ENCODE measurements around the gene DSP. TPM values are rescaled to one million over a fixed set of nuclear protein-coding genes. Genes with fewer than 3 reads are reported as not detected.

DSP gene
- total RNA-seq, 1 experiment from 2014 or later, result 227 TPM

DNA sequence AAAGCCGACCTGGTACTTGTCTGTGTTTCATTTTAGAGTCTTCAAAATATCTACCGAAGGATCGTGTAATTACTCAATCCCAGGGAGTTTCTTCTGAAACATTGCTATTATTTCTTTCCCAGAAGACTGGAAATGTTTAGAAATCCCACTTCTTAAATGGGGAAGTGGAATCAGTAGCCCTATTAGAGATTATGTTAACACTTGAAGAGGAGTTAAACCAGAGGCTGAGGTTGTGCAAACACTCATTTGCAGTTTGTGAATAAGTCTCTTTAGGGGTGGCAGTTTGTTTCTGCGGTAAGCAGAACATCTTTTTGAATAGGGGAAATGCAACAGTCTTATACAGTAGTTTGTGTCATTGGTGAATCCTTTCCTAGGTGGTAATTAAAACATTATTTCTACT, 21.3 kb downstream of the DSP start:
- Mint-ChIP-seq H3K36me3 (ENCODE audit: insufficient read depth, unreplicated experiment) (no peaks in the 10 kb centered on the region), H3K9me3 (ENCODE audit: unreplicated experiment) (no peaks in the 10 kb centered on the region), H3K27me3 (ENCODE audit: insufficient read depth, unreplicated experiment) (no peaks in the 10 kb centered on the region), H3K4me1 (ENCODE audit: insufficient read depth, unreplicated experiment) (peaks cover 27% of the 10 kb centered on the region), H3K4me3 (ENCODE audit: unreplicated experiment) (no peak overlapping the region), H3K27ac (ENCODE audit: low read depth, unreplicated experiment) (peak overlapping the region; percentile 1)
- no TSS peak for BruUV-seq (replicated peaks)
- DNase-seq (ENCODE audit: unreplicated experiment), result no peak
- intact Hi-C loops (cut with micrococcal nuclease), result no loop called here
- ChIA-PET POLR2A (interaction anchor here (1.2 to 11.0 kb wide), 6 partner anchors 14 to 141 kb away, joined by 3 to 165 read pairs (median 4); no protein-coding TSS in a partner anchor), CTCF (interaction anchor here (0.6 to 0.7 kb wide), 3 partner anchors 32 to 868 kb away, joined by 3 read pairs; no protein-coding TSS in a partner anchor)
- TF ChIP-seq, protein P1, sequence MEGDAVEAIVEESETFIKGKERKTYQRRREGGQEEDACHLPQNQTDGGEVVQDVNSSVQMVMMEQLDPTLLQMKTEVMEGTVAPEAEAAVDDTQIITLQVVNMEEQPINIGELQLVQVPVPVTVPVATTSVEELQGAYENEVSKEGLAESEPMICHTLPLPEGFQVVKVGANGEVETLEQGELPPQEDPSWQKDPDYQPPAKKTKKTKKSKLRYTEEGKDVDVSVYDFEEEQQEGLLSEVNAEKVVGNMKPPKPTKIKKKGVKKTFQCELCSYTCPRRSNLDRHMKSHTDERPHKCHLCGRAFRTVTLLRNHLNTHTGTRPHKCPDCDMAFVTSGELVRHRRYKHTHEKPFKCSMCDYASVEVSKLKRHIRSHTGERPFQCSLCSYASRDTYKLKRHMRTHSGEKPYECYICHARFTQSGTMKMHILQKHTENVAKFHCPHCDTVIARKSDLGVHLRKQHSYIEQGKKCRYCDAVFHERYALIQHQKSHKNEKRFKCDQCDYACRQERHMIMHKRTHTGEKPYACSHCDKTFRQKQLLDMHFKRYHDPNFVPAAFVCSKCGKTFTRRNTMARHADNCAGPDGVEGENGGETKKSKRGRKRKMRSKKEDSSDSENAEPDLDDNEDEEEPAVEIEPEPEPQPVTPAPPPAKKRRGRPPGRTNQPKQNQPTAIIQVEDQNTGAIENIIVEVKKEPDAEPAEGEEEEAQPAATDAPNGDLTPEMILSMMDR (IDR thresholded peaks at IDR 0.05; ENCODE audit: unreplicated experiment), result no peak

DNA sequence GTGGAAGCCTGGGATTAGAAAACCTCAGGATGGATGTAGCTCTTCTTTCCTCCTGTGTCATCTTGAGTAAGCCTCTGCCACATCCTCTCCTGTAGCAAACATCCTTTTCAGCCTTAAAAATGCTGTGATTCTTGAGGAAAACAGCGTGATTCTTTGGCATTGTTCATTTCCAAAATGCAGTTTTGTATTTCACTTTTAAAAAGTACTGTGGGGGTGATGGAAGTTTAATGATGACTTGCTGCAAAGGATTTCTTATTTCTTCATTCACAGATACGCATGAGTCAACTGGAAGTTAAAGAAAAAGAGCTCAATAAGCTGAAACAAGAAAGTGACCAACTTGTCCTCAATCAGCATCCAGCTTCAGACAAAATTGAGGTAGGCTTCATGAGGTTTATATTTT, 24.6 kb downstream of the DSP start:
- ChIA-PET CTCF (no interaction called here), POLR2A (interaction anchor here (1.1 to 5.6 kb wide), 10 partner anchors 9 to 741 kb away, joined by 3 to 25 read pairs (median 6); partner anchors contain the start of gene DSP)
- H3K27ac Mint-ChIP-seq (ENCODE audit: low read depth, unreplicated experiment), result peak overlapping the region; percentile 49
- H3K4me3 Mint-ChIP-seq (ENCODE audit: unreplicated experiment), result no peak overlapping the region
- TF ChIP-seq, protein P1 (IDR thresholded peaks at IDR 0.05; ENCODE audit: unreplicated experiment), result no peak
- no TSS peak for BruUV-seq (replicated peaks)
- intact Hi-C loops (cut with micrococcal nuclease), result no loop called here
- H3K4me1 Mint-ChIP-seq (ENCODE audit: insufficient read depth, unreplicated experiment), result peaks cover 9% of the 10 kb centered on the region
- H3K36me3 Mint-ChIP-seq (ENCODE audit: insufficient read depth, unreplicated experiment), result no peaks in the 10 kb centered on the region
- no peaks in the 10 kb centered on the region for H3K27me3 Mint-ChIP-seq (ENCODE audit: insufficient read depth, unreplicated experiment)
- DNase-seq (ENCODE audit: unreplicated experiment), result no peak
- H3K9me3 Mint-ChIP-seq (ENCODE audit: unreplicated experiment), result no peaks in the 10 kb centered on the region

DNA sequence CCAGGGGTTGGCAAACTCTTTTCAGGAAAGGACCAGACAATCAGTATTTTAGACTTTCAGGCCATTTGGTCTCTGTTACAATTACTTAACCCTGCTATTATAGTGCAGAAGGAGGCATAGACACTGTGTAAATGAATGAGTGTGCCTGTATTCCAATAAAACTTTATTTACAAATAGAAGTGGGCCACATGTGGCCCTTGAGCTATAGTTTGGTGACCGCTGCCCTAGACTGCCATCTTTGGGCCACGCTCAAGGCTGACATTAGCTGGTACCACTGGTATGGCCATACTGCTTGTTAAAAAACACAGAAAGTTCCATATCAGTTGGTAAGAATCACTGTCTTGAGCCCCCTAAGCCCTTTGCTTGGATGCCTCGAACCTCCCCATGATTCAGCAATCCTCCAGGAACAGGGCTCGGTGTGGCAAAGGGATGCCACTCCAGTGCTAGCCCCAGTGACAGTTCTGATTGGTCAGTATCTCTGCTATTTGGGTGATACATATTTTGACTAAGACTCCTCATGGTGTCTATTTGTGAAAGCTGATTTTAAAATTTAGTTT, 25.2 kb downstream of the DSP start:
- ChIA-PET POLR2A (interaction anchor here (0.6 to 5.6 kb wide), 13 partner anchors 12 to 742 kb away, joined by 3 to 25 read pairs (median 4); partner anchors contain the start of gene DSP), CTCF (interaction anchor here (0.5 to 0.8 kb wide), 2 partner anchors 15 to 84 kb away, joined by 3 read pairs; no protein-coding TSS in a partner anchor)
- intact Hi-C loops (cut with micrococcal nuclease), result no loop called here
- Mint-ChIP-seq H3K36me3 (ENCODE audit: insufficient read depth, unreplicated experiment) (no peaks in the 10 kb centered on the region), H3K4me1 (ENCODE audit: insufficient read depth, unreplicated experiment) (peaks cover 3% of the 10 kb centered on the region), H3K4me3 (ENCODE audit: unreplicated experiment) (no peak overlapping the region), H3K27me3 (ENCODE audit: insufficient read depth, unreplicated experiment) (no peaks in the 10 kb centered on the region), H3K27ac (ENCODE audit: low read depth, unreplicated experiment) (no peak overlapping the region), H3K9me3 (ENCODE audit: unreplicated experiment) (no peaks in the 10 kb centered on the region)
- BruUV-seq (replicated peaks), result no TSS peak
- TF ChIP-seq, protein P1 (IDR thresholded peaks at IDR 0.05; ENCODE audit: unreplicated experiment), result no peak
- no peak for DNase-seq (ENCODE audit: unreplicated experiment)

DNA sequence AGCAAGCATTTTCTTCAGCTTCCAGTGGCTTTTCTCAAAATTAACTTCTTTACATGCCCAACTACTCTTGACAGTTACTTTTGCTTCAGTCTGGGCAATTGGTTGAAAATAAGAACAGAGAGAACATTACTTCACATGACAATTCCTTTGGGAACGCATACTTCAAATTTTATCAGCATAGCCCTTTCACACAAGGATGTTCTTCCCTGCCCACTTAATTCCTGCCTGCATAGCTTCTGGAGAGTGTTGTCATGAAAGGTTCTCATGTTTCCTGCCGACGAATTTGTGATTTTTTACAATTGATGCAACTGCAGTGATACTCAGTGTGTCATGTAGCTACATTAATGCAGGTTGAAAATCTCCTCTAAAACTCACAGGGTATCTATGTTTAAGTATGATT, 26.6 kb downstream of the DSP start:
- Mint-ChIP-seq H3K4me1 (ENCODE audit: insufficient read depth, unreplicated experiment) (no peaks in the 10 kb centered on the region), H3K36me3 (ENCODE audit: insufficient read depth, unreplicated experiment) (no peaks in the 10 kb centered on the region), H3K27ac (ENCODE audit: low read depth, unreplicated experiment) (no peak overlapping the region), H3K4me3 (ENCODE audit: unreplicated experiment) (no peak overlapping the region), H3K27me3 (ENCODE audit: insufficient read depth, unreplicated experiment) (no peaks in the 10 kb centered on the region), H3K9me3 (ENCODE audit: unreplicated experiment) (no peaks in the 10 kb centered on the region)
- CTCF ChIA-PET, result interaction anchor here (1.8 kb wide), 1 partner anchor 143 kb away, joined by 5 read pairs; no protein-coding TSS in a partner anchor
- intact Hi-C loops (cut with micrococcal nuclease), result no loop called here
- BruUV-seq (replicated peaks), result no TSS peak
- TF ChIP-seq, protein P1 (IDR thresholded peaks at IDR 0.05; ENCODE audit: unreplicated experiment), result no peak
- POLR2A ChIA-PET, result interaction anchor here (0.5 to 5.6 kb wide), 9 partner anchors 8 to 256 kb away, joined by 3 to 25 read pairs (median 6); no protein-coding TSS in a partner anchor
- no peak for DNase-seq (ENCODE audit: unreplicated experiment)
